ENCODE data around the gene CYP27B1.
"Not testable (repeated sequence)": the region's sequence is repeated elsewhere in the genome, so short reads cannot be mapped to it uniquely, and the experiment has no call there.

The CYP27B1 gene

GRCh38 chr12:57722716-57723629, 43.9 kb downstream of the CYP27B1 start:
- DNase-seq (ENCODE audit: low read depth in 2 of 2): no peak

DNA sequence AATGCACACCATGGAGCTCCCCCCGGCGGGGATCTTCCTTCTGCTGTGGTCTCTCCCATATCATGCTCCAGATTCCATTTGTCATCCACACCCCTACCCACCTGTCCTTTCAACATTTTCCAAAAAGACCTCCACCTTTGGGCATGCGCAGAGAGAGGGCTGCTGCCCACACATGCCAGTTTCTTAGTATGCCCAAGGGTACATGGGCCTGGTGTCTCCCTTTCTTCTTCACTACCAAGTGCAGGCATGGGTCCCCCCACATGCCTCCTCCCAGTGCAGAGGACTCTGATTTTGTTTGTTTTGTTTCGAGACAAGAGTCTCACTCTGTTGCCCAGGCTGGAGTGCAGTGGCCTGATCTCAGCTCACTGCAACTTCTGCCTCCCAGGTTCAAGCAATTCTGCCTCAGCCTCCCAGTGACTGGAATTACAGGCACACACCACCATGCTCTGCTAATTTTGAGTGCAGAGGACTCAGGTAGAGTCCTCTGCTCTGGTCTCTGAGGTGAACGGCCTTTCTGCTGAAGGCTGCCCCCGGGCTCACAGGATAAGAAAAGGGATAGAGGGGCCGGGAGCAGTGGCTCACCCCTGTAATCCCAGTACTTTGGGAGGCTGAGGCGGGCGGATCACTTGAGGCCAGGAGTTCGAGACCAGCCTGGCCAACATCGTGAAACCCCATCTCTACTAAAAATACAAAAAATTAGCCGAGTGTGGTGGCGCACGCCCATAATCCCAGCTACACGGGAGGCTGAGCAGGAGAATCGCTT, 44.9 kb downstream of the CYP27B1 start:
- not testable (repeated sequence) for DNase-seq (ENCODE audit: low read depth in 2 of 2)

DNA sequence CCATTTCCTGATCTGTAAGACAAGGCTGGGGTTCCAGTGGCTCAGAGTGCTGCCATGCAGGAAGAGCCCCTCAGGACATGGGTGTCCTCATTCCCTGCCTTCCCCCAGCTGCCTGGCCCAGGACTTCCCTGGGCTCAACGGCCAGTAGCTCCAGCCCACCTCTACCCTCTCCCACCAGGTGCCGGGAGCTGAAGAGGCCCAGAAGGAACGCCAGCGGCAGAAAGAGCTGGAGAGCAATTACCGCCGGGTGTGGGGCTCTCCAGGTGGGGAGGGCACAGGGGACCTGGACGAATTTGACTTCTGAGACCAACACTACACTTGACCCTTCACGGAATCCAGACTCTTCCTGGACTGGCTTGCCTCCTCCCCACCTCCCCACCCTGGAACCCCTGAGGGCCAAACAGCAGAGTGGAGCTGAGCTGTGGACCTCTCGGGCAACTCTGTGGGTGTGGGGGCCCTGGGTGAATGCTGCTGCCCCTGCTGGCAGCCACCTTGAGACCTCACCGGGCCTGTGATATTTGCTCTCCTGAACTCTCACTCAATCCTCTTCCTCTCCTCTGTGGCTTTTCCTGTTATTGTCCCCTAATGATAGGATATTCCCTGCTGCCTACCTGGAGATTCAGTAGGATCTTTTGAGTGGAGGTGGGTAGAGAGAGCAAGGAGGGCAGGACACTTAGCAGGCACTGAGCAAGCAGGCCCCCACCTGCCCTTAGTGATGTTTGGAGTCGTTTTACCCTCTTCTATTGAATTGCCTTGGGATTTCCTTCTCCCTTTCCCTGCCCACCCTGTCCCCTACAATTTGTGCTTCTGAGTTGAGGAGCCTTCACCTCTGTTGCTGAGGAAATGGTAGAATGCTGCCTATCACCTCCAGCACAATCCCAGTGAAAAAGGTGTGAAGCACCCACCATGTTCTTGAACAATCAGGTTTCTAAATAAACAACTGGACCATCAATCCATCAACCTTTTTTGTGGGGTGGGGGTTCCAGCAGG, 46.0 kb downstream of the CYP27B1 start:
- DNase-seq (ENCODE audit: low read depth in 2 of 2): no peak

DNA sequence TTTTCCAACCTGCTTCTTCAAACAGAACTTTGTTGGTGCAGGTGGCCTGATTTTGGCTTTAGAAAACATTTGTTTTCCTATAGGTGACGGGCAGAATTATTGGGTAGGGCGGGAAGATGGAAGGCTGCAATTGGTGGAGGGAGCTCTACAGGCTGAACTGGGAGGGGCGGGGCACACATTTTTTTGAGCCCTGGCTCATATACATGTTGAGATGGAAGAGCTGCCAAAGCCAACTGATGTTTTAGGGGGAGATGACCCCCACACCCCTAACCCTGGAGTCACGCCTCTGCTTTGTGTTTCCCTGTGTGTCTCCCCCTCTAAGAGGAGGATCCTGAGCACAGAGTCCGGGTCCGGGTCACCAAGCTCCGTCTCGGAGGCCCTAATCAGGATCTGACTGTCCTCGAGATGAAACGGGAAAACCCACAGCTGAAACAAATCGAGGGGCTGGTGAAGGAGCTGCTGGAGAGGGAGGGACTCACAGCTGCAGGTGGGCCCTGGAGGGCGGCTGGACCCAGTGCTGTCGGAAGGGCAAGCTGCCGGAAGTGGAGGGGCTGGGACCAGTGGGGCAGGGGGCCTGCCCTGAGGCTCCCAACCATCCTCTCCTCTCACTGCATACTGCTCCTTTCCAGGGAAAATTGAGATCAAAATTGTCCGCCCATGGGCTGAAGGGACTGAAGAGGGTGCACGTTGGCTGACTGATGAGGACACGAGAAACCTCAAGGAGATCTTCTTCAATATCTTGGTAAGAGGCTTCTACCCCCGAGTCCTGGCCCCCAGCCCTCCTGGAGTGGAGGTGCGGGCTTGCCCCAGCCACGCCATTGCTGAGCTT, 46.9 kb downstream of the CYP27B1 start:
- no peak for DNase-seq (ENCODE audit: low read depth in 2 of 2)

DNA sequence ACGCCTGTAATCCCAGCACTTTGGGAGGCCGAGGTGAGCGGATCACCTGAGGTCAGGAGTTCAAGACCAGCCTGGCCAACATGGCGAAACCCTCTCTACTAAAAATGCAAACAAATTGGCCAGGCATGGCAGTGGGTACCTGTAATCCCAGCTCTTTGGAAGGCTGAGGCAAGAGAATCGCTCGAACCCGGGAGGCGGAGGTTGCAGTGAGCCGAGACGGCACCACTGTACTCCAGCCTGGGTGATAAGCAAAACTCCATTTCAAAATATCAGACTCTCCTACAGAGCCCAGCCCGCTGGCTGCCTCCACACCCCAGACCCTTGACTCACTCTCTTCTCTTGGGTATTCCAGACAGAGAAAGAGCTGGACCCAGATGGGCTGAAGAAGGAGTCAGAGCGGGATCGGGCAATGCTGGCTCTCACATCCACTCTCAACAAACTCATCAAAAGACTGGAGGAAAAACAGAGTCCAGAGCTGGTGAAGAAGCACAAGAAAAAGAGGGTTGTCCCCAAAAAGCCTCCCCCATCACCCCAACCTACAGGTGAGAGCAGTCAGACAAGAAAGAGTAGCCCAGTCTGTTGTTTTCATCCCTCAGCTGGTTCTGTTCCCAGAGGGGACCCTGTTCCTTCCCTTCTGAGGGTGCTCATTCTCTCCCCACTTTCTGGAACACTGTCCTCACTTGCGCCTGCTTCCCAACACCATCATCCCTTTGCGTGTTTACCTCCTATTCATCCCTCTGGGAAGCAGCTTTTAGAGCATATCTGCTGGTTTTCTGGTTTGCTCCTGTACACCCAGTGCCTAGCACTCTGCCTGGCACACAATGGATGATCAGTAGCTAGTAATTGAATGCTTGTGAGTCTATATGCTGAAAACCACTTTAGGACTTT, 48.0 kb downstream of the CYP27B1 start:
- DNase-seq (ENCODE audit: low read depth in 2 of 2): no peak

DNA sequence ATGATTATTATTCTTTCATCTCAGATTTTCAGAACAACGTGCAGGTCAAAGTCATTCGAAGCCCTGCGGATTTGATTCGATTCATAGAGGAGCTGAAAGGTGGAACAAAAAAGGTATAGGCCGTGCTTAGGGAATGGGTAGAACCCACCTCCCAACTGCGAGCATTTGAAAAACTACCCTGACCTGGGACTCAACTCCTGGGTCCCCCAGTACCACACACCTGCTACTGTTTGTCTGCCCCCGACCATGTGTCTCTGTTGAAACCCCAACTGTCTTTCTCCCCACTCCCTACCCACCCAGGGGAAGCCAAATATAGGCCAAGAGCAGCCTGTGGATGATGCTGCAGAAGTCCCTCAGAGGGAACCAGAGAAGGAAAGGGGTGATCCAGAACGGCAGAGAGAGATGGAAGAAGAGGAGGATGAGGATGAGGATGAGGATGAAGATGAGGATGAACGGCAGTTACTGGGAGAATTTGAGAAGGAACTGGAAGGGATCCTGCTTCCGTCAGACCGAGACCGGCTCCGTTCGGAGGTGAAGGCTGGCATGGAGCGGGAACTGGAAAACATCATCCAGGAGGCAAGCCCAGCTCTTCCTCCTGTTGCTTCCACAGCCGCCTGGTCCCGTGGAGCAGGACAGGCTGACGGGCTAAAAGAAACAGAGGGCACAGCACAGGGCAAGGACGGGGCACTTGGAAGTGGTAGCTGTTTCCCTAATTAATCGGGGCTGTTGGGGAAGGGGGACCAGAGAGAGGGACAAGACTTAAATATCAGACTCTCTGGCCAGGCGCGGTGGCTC, 48.8 kb downstream of the CYP27B1 start:
- DNase-seq (ENCODE audit: low read depth in 2 of 2): no peak

GRCh38 chr12:57717131-57717530, 49.7 kb downstream of the CYP27B1 start:
- no peak for DNase-seq (ENCODE audit: low read depth in 2 of 2)

DNA sequence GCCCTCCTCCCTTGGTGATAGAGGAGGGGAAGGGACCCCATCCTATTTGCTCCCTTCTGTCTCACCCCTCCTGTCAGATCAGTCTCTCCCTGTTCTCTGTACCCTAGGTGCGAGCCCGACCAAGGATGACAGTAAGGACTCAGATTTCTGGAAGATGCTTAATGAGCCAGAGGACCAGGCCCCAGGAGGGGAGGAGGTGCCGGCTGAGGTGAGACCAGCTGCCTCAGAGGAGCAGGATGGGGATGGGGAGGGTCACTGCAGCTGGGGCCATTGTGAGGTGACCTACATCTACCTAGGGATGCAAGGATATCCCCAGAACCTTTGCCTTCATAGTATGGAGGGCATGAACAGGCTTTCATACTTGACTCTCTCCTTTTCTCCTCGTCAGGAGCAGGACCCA, 50.6 kb downstream of the CYP27B1 start:
- no peak for DNase-seq (ENCODE audit: low read depth in 2 of 2)

DNA sequence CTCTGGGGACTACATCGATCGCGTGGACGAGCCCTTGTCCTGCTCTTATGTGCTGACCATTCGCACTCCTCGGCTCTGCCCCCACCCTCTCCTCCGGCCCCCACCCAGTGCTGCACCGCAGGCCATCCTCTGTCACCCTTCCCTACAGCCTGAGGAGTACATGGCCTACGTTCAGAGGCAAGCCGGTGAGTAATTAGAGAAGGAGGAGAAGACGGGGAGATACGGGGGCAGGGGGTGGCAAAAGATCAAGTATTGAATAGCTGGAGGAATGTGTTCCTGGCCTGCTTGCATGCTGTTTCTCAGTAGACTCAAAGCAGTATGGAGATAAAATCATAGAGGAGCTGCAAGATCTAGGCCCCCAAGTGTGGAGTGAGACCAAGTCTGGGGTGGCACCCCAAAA, 51.1 kb downstream of the CYP27B1 start:
- DNase-seq (ENCODE audit: low read depth in 2 of 2): no peak

DNA sequence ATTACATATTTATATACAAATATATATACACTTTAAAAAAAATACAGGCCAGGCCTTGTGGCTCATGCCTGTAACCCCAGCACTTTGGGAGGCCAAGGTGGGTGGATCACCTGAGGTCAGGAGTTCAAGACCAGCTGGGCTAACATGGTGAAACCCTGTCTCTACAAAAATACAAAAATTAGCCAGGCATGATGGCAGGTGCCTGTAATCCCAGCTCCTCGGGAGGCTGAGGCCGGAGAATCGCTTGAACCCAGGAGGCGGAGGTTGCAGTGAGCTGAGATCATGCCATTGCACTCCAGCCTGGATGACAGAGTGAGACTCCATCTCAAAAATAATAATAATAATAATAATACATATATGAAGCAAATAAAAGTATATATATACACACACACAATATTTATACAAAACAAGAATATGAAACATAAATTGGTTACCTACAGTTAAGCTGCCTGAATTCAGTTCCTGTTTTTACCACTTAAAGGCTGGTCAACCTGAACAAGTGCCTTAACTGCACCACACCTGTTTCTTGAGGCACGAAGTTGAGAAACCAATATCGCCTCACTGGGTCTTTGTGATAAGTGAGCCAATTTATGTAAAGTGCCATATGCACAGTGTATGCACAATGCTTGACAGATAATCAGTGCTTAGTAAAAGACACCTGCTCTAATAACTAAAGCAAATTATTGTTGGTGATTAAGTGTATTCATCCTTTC, 51.7 kb downstream of the CYP27B1 start:
- not testable (repeated sequence) for DNase-seq (ENCODE audit: low read depth in 2 of 2)

DNA sequence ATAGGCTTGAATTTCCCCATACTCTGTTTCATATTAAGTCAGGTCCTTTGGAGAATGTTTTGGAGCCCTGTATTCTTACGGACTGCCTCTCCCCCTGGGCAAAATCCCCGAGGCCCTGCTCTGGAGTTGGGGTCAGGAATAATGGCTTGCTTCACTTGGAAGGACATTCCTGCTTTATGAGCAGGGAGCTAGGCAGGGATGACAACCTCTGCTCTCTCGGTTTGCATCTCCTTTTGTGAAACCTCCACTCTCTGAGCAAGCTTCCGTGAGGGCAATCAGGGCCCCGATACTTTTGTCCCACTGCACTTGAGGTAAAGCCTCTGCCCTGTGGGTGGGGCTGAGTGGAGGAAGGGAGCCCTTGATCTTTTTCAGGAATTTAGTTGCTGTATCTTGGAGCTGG, 53.7 kb downstream of the CYP27B1 start:
- DNase-seq (ENCODE audit: low read depth in 2 of 2): no peak

- DNase-seq (ENCODE audit: low read depth in 2 of 2): no peak
These were observed 54.2 kb downstream of the CYP27B1 start for GRCh38 chr12:57712701-57713100.
